Sigmoid colon (tissue), 4 donors: ENCODE data around the gene GRID1.

Source experiments
- CTCF ChIP-seq, 4 experiments: fragments of 450-650 bp in 3 of 4; fragments of 200-600 bp in 1 of 4; IDR thresholded peaks; one replicate each; pipeline ENCODE4 v1.5.1; 2016 to 2019; ENCODE audit warnings: antibody characterized with exemption in 4 of 4, mild to moderate bottlenecking in 3 of 4, moderate library complexity in 2 of 4
- POLR2A ChIP-seq, 2 donors: fragments of 450-650 bp; IDR thresholded peaks; one replicate each; pipeline ENCODE4 v1.6.1; 2016; ENCODE audit warnings: antibody characterized with exemption in 2 of 2, mild to moderate bottlenecking in 2 of 2, moderate library complexity in 2 of 2
- POLR2AphosphoS5 ChIP-seq, 4 donors: sonication (generic); formaldehyde crosslinking; IDR thresholded peaks; one replicate each; pipeline ENCODE4 v1.6.1; 2017; ENCODE audit warnings: antibody characterized with exemption in 4 of 4

GRCh38 chr10:86018735-86019058, 347.9 kb downstream of the GRID1 start:
- TF ChIP-seq CTCF (IDR thresholded peaks at IDR 0.05) (no peak), POLR2A (IDR thresholded peaks at IDR 0.05) (no peak), POLR2AphosphoS5 (IDR thresholded peaks at IDR 0.05) (no peak)
